Measurements from ENCODE around the gene ZFTA. TPM values are rescaled to one million over a fixed set of nuclear protein-coding genes. Genes with fewer than 3 reads are reported as not detected.

Gene ZFTA
- total RNA-seq, 4 donors from 2014 or later, result 3.7 to 10.5 (median 8.5) TPM

DNA sequence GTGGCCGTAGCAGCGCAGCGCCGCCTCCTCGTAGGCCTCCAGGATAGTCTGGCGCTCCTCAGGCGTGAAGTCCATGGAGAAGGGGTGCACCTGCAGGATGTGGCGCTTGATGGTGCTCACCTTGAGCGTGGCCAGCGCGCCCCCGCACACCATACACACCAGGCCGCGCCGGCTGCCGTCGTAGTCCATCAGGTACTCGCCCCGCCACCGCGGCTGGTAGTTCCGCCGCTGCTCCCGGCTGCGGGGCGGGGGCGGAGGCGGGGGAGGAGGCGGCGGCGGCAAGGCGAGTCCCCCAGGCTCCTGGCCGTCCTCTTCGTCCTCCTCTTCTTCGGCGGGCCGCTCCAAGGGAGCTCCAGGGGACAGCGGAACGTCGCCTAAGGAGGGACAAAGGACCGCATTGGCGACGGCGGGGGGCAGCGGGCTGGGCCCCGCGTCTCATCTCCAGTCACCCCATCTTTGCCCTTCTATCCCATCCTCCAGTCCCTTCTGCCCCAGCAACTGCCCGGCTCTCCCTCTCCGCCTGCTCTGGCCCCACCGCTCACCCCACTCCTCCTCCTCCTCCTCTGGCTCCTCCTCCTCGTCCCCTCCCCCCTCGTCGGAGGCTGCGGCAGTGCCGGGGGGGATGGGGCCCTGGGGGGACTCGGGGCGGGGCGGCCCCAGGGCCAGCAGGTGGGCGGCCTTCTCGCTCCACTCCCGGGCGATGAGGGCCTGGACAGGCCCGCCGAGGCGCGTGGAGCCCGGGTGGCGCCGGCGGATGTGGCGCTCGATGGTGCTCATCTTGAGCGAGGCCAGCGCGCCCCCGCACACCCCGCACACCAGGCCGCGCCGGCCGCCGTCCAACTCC, 4.9 kb downstream of the ZFTA start:
- no peaks in the 10 kb centered on the region for H3K27me3 ChIP-seq
- H3K9me3 ChIP-seq, result no peaks in the 10 kb centered on the region
- H3K4me3 ChIP-seq, result peak overlapping the region; percentile 24 to 48 (median 38)
- no peak for DNase-seq
- peaks cover 0 to 6% (median 0%) of the 10 kb centered on the region in 3 donors for H3K36me3 ChIP-seq
- peak overlapping the region in 3 of 4 donors; percentile 14 to 62 (median 49) for H3K27ac ChIP-seq
- peaks cover 0 to 51% (median 5%) of the 10 kb centered on the region in 4 donors for H3K4me1 ChIP-seq
- no peak for TF ChIP-seq POLR2A (IDR thresholded peaks at IDR 0.05)
- TF ChIP-seq, protein P1, sequence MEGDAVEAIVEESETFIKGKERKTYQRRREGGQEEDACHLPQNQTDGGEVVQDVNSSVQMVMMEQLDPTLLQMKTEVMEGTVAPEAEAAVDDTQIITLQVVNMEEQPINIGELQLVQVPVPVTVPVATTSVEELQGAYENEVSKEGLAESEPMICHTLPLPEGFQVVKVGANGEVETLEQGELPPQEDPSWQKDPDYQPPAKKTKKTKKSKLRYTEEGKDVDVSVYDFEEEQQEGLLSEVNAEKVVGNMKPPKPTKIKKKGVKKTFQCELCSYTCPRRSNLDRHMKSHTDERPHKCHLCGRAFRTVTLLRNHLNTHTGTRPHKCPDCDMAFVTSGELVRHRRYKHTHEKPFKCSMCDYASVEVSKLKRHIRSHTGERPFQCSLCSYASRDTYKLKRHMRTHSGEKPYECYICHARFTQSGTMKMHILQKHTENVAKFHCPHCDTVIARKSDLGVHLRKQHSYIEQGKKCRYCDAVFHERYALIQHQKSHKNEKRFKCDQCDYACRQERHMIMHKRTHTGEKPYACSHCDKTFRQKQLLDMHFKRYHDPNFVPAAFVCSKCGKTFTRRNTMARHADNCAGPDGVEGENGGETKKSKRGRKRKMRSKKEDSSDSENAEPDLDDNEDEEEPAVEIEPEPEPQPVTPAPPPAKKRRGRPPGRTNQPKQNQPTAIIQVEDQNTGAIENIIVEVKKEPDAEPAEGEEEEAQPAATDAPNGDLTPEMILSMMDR (IDR thresholded peaks at IDR 0.05), result no peak

DNA sequence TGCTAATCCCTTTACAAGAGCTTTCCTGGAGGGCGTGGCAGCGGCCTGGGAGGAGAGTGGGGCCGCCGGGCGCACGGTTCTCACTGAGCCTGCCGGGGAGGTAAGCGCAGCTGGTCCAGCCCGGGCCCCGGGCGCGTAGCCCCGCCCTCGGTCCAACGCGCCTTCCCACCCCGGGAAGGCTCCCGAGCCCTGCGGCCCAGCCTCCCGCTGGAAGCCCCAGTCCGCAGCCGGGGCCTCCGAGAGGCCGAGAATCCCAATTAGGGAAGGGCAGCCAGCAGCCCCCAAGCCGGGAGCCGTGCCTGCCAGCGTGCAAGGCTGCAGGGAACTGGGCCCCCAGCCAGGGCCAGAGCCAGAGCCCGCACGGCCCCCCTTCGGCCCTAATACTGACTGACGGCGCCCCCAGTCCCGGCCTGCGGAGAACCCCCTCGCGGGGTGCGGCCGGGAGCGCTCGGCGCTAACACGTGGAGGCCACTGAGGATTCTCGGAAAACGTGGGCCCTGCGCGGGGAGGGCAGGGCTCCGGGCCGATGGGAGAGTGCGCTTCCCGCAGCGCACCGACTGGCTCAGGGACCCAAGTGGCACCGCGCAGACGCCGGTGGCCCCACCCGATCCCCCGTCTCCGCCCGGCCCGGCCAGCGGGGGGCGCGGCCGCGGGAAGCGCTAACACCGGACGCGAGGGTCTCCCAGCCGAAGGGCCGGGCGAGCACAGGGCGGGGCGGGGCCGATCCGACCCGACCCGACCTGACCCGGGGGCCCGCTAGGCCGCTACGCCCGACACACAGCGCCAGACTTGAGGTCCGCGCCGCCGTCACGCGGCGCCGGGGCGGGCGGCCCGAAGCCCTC, 5.7 kb downstream of the ZFTA start:
- Histone ChIP-seq H3K9me3 (no peaks in the 10 kb centered on the region), H3K27me3 (no peaks in the 10 kb centered on the region), H3K27ac (peak overlapping the region in 3 of 4 donors; percentile 14 to 62 (median 49)), H3K4me1 (peaks cover 0 to 51% (median 5%) of the 10 kb centered on the region in 4 donors), H3K36me3 (peaks cover 0 to 14% (median 0%) of the 10 kb centered on the region in 3 donors), H3K4me3 (peak overlapping the region; percentile 24 to 48 (median 38))
- TF ChIP-seq, protein P1 (IDR thresholded peaks at IDR 0.05), result no peak
- no peak for TF ChIP-seq POLR2A (IDR thresholded peaks at IDR 0.05)
- DNase-seq, result peak in 1 of 3 donors; percentile 64

DNA sequence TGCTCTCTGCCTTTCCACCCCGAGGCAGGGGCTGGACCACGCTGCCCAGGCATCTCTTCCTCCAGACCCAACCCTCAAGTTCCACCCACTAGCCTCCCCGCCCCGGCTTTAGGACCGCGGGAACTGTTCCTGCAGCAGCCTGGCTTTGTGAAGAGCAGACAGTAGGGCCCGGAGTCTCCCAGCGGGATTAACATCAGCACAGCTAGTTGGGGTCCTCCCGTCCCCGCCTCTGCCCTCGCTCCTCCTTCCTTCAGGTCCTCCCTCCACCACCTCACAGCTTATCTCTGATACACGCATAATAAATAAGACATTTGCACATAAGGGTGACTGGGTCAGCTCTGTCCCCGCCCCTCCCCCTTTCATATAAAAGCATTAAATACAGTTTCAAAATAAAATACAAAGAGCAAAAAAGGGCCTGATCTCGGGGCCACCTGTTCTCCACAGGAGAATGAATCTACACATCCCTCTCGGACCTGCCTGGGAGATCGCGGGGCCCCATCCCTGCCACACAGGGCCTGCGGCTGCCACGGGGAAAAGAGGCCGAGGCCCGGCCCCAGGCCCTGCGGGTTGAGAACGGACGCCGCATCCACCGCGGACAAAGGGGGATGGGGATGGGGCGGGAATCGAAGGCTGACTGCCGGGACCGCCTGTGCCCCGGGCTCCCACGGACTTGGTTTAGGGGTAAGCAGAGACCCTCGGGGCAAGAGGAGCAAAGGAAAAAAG, 6.5 kb downstream of the ZFTA start:
- DNase-seq, result no peak
- H3K4me1 ChIP-seq, result peaks cover 0 to 44% (median 4%) of the 10 kb centered on the region in 4 donors
- H3K36me3 ChIP-seq, result peaks cover 0 to 17% (median 0%) of the 10 kb centered on the region in 3 donors
- H3K27me3 ChIP-seq, result no peaks in the 10 kb centered on the region
- H3K27ac ChIP-seq, result peak overlapping the region in 2 of 4 donors; percentile 49 to 62
- peak overlapping the region in 2 of 4 donors; percentile 45 to 48 for H3K4me3 ChIP-seq
- TF ChIP-seq, protein P1 (IDR thresholded peaks at IDR 0.05), result no peak
- TF ChIP-seq POLR2A (IDR thresholded peaks at IDR 0.05), result no peak
- no peaks in the 10 kb centered on the region for H3K9me3 ChIP-seq

DNA sequence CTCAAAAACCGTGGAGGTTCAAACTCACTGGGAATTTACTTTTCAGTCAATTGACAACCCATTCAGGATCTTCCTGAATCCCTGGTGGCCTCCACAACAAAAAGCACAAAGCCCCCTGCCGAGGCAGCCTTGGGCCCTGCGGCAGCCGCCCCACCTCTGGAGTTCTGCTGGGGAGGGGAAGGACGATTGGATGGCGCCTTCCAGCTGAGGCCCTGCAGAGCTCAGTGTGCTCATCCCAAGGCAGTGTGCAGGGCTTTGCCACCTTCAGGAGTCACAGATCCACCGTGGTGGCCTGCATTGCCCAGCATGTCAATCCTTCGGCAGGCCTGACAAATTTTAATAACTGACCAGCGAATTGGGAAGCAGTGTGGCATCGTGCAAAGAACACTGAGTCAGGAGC, 7.4 kb downstream of the ZFTA start:
- peaks cover 0 to 35% (median 3%) of the 10 kb centered on the region in 4 donors for H3K4me1 ChIP-seq
- TF ChIP-seq, protein P1 (IDR thresholded peaks at IDR 0.05), result no peak
- no peak for TF ChIP-seq POLR2A (IDR thresholded peaks at IDR 0.05)
- no peaks in the 10 kb centered on the region for H3K27me3 ChIP-seq
- peaks cover 0 to 19% (median 0%) of the 10 kb centered on the region in 3 donors for H3K36me3 ChIP-seq
- no peak overlapping the region for H3K4me3 ChIP-seq
- no peak overlapping the region for H3K27ac ChIP-seq
- no peak for DNase-seq
- no peaks in the 10 kb centered on the region for H3K9me3 ChIP-seq

DNA sequence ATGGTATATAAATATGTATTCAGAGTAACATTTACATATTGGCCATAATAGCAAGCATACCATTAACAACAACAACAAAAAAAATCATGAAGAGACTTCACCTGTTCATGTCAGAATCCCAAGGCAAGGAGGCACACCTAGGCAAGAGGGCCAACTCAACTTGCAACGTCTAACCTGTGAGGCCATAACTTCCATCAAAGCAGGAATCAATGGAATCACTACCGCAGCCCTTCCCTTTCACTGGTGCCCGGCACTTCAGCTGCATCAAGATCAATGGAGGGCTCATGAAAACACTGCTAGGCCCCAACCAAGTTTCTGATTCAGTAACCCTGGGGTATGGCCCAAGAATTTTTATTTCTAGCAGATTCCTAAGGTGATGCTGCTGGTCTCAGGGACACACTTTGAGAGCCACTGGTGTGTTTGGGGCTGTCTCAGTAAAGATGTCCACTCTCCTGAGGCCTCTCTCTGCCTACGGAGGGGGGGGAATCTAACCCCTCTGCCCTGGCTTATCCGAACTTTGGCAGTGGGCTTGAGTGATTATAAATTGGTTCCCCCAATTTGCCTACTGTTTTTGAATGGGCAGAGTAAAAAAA, 8.0 kb downstream of the ZFTA start:
- Histone ChIP-seq H3K27ac (no peak overlapping the region), H3K36me3 (peaks cover 0 to 24% (median 0%) of the 10 kb centered on the region in 3 donors), H3K4me1 (peaks cover 0 to 29% (median 3%) of the 10 kb centered on the region in 4 donors), H3K9me3 (no peaks in the 10 kb centered on the region), H3K27me3 (no peaks in the 10 kb centered on the region), H3K4me3 (no peak overlapping the region)
- TF ChIP-seq, protein P1 (IDR thresholded peaks at IDR 0.05), result no peak
- TF ChIP-seq POLR2A (IDR thresholded peaks at IDR 0.05), result no peak
- no peak for DNase-seq

All from Peyer's patch (tissue), 4 donors.